HEK293 (cell line): ENCODE results near the gene ZNF446.

Experiments used
- CTCF ChIP-seq: fragments of 450-650 bp; formaldehyde crosslinking; IDR thresholded peaks from 2 replicates; pipeline ENCODE4 v1.5.1; 2016; ENCODE audit warnings: missing biosample characterization, missing genetic modification characterization
- REST ChIP-seq: fragments of 450-650 bp; formaldehyde crosslinking; IDR thresholded peaks from 2 replicates; pipeline ENCODE4 v1.5.1; 2016; ENCODE audit warnings: missing biosample characterization, missing genetic modification characterization
- ZNF214 ChIP-seq: fragments of 450-650 bp; formaldehyde crosslinking; IDR thresholded peaks from 2 replicates; pipeline ENCODE4 v1.5.1; 2017; ENCODE audit warnings: missing biosample characterization, mild to moderate bottlenecking, missing genetic modification characterization, borderline replicate concordance
- ZNF629 ChIP-seq: fragments of 450-650 bp; formaldehyde crosslinking; IDR thresholded peaks from 2 replicates; pipeline ENCODE4 v1.5.1; 2017; ENCODE audit warnings: missing biosample characterization, missing genetic modification characterization
- ZNF639 ChIP-seq: fragments of 450-650 bp; formaldehyde crosslinking; IDR thresholded peaks from 2 replicates; pipeline ENCODE4 v1.5.1; 2016; ENCODE audit warnings: missing biosample characterization, missing genetic modification characterization
- ZNF704 ChIP-seq: fragments of 450-650 bp; formaldehyde crosslinking; IDR thresholded peaks from 2 replicates; pipeline ENCODE4 v1.5.1; 2016; ENCODE audit warnings: missing biosample characterization, missing genetic modification characterization

- TF ChIP-seq ZNF704 (no peak), CTCF (tag by site-specific recombination) (no peak), ZNF629 (no peak), REST (tag by site-specific recombination) (no peak), ZNF214 (no peak), ZNF639 (tag by site-specific recombination) (no peak)
Observed at GRCh38 chr19:58480481-58480830, 4.3 kb downstream of the ZNF446 start.
